T-helper 1 cell treated with Interleukin-12 subunit alpha and Interleukin-12 subunit beta and Interleukin-4 antibody, amounts not matched to agents 30 ng/mL and 1 ng/mL, for 36 hours (primary cell): ENCODE measurements around the gene MUC6. TPM values are rescaled to one million over a fixed set of nuclear protein-coding genes. Genes with fewer than 3 reads are reported as not detected.
"Not testable (repeated sequence)": the region's sequence is repeated elsewhere in the genome, so short reads cannot be mapped to it uniquely, and the experiment has no call there.

ENCODE experiments used
- intact Hi-C: fragments of 100-400 bp; cut with micrococcal nuclease; formaldehyde crosslinking; loops from one replicate; pipeline ENCODE4 v1.15.1; 2024
- total RNA-seq: library from RNA; stranded (reverse); gene quantifications from 2 replicates; pipeline ENCODE4 v1.2.3, GENCODE V29; 2022

The MUC6 gene
- total RNA-seq, 1 donor from 2014 or later, result not detected

GRCh38 chr11:1025410-1026162 lies 10.9 kb downstream of the MUC6 start:
- intact Hi-C loops, result loop anchor here (2.0 kb wide), 1 partner anchor 61 kb away; no protein-coding TSS in a partner anchor

- intact Hi-C loops, result no loop called here
These were observed 11.7 kb downstream of the MUC6 start for GRCh38 chr11:1024597-1025409.

- intact Hi-C loops, result no loop called here
These were observed 12.5 kb downstream of the MUC6 start for GRCh38 chr11:1023811-1024596.

DNA sequence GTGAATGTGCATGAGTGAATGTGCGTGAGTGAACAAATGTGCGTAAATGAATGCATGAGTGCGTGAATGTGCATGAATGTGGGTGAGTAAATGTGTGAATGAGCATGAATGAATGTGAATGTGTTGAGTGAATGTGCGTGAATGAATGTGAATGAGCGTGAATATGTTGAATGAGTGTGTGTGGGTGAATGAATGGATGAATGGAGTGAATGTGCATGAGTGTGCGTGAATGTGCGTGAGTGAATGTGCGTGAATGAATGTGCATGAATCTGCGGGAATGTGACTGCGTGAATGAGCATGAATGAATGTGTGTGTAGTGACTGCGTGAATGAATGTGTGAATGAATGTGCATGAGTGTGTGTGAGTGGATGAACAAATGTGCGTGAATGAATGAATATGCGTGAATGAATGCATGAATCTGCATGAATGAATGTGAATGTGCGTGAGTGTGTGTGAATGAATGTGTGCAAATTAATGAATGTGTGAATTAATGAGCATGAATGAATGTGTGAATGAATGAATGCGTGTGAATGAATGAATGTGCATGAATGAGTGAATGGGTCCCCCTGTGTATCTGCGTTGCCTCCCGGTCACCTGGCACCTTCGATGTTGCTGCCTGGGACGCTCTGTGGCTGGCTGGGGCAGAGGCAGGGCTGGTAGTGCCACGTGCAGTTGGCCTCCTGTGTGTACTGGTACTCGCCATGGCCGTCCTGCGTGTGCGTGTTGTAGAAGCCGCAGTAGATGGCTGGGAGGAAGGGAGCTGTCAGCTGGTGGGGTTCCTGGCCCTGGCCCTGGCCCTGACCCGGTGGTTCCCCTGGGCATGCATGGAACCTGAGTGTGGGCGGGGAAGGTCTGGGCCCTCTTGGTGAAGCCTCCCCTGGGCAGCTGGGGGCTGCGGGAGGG lies 13.4 kb downstream of the MUC6 start:
- intact Hi-C loops, result no loop called here

GRCh38 chr11:1022411-1022810 lies 14.1 kb downstream of the MUC6 start:
- intact Hi-C loops, result no loop called here

GRCh38 chr11:1020211-1020905 lies 16.2 kb downstream of the MUC6 start:
- intact Hi-C loops, result no loop called here

- intact Hi-C loops, result no loop called here
These were observed 17.1 kb downstream of the MUC6 start for GRCh38 chr11:1019321-1019910.

DNA sequence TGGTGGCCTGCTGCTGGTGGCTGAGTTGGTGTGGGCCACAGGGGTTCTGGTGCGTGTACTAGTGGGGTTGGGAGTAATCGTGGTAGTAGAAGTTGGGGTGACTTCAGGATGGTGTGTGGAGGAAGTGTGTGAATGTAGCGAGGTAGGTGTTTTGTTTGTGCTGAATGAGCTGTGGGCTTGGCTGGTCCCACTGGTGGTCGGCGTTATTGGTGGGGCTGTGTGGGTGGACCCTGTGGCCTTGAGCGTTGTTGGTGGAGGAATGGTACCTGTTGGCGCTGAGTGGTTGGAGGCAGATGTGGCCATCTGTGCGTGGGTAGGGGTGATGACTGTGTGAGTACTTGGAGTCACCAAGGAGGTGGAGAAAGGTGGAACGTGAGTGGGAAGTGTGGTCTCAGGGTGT lies 18.4 kb downstream of the MUC6 start:
- intact Hi-C loops, result no loop called here

GRCh38 chr11:1017269-1018005 lies 19.1 kb downstream of the MUC6 start:
- intact Hi-C loops, result no loop called here

DNA sequence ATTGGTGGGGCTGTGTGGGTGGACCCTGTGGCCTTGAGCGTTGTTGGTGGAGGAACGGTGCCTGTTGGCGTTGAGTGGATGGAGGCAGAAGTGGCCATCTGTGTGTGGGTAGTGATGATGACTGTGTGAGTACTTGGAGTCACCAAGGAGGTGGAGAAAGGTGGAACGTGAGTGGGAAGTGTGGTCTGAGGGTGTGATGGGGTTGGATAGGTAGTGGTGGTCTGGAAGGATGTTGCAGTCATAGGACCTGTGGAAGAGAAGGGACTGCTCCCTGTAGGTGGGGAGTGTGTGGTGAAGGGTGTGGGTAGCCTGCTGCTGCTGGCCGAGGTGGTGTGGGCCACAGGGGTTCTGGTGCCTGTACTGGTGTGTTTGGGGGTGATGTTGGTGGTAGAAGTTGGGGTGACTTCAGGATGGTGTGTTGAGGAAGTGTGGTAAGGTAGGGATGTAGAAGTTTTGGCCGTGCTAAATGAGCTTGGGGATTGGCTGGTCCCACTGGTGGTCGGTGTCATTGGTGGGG lies 19.9 kb downstream of the MUC6 start:
- intact Hi-C loops, result not testable (repeated sequence)

DNA sequence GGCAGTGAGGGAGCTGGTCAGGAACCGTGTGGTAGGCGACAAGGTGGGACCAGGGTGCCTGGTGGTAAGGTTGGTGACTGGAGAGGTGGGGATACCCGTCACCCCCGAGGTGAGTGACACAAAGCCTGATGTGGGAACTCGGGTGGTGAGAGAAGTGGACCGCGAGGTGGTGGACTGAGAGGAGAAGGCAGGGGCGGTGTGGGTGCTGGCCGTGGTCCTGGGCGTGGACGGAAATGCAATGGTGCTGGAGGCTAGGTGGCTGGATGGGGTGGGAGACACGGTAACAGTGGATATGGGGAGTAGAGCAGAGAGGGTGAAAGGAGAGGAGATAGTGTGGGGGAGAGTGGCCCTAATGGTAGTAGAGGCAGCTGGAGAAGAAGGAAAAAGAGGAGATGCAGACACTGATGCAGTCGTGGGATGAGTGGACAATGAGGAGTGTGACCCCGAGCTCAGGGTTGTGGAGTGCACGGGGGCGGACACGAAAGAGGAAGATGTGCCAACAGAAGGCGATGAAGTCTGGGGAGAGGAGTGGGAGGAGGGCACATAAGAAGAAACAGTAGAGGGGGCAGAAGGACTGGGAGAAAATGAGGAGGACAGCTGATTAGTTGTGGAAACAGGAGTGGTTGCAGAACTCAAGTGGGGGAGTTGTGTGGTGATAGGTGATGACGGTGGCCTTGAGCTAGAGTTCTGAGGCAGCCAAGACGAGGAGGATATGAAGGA lies 20.5 kb downstream of the MUC6 start:
- intact Hi-C loops, result no loop called here

GRCh38 chr11:1015064-1015463 lies 21.5 kb downstream of the MUC6 start:
- intact Hi-C loops, result no loop called here

- intact Hi-C loops, result no loop called here
These were observed 22.2 kb downstream of the MUC6 start for GRCh38 chr11:1014276-1014675.

DNA sequence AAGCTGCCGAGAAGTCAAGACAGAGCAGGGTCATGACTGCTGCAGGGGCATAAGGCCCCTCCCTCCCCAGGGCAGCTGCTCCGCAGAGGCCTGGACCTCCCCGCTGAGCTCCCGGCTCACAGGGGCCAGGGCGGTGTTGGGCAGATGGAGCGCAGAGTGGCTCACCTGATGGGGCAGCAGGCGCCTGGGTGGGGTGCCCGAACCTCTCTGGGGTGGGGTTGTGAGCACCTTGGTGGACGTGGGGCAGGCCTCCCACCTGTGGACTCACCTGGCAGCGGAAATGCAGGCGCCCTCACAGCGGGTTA lies 22.9 kb downstream of the MUC6 start:
- intact Hi-C loops, result no loop called here

- intact Hi-C loops, result no loop called here
These were observed 23.5 kb downstream of the MUC6 start for GRCh38 chr11:1012740-1013630.

DNA sequence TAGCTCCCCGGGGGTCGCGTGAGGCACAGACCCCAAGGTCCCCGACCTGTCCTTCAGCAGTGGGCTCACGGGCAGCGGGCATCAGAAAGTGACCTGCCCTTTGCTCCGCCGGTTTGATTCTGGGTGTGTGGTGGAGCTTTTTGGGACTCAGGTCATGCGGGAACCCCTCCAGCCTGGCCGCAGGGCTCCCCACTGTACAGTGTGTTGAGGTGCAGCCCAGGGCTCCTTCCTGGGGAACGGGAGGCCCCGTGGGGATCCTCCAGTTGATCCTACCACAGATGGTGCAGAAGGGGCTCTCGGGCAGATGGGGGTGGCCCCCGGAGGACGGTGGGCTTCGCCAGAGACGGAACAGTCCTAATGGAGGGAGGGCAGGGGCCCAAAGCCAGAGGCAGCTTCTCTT lies 24.2 kb downstream of the MUC6 start:
- intact Hi-C loops, result no loop called here

- intact Hi-C loops, result no loop called here
These were observed 25.2 kb downstream of the MUC6 start for GRCh38 chr11:1011320-1011698.
